HG03565 (cell line): Measurements from ENCODE around the gene ATP4B.

Source experiments
- ATAC-seq: cut with Tn5 transposase; IDR thresholded peaks from one replicate; pipeline ENCODE4 v1.9.1; 2021; ENCODE audit warnings: mild to moderate bottlenecking, moderate library complexity; ENCODE audit not compliant: unreplicated experiment

ATP4B gene

DNA sequence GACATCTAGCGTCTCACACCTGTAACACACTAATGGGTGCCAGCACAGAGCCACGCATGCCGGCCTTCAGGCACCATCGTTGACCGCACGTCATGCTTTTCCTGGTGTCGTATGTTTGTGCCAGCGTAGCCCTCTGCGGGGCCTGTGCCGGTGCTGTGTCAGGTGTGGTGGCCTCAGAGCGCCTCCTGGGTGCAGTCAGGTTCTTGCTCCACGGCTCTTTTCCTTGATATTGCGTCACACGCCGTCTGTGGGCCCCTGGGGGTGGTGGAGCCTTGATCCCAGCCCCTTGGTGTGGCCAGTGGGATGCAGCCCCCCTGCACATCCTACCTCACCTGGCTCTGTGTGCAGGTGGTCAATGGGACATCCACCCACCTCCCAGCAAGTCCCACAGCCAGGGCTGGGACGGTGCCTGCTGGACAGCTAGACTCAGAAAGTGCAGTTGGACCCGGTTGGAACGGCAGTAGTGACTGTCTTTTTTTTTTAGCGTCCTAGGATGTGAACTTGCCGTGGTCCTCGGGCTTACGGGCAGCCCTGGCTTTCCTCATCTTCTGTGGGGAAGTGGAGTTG is 48.9 kb downstream of the ATP4B start:
- no peak for ATAC-seq

DNA sequence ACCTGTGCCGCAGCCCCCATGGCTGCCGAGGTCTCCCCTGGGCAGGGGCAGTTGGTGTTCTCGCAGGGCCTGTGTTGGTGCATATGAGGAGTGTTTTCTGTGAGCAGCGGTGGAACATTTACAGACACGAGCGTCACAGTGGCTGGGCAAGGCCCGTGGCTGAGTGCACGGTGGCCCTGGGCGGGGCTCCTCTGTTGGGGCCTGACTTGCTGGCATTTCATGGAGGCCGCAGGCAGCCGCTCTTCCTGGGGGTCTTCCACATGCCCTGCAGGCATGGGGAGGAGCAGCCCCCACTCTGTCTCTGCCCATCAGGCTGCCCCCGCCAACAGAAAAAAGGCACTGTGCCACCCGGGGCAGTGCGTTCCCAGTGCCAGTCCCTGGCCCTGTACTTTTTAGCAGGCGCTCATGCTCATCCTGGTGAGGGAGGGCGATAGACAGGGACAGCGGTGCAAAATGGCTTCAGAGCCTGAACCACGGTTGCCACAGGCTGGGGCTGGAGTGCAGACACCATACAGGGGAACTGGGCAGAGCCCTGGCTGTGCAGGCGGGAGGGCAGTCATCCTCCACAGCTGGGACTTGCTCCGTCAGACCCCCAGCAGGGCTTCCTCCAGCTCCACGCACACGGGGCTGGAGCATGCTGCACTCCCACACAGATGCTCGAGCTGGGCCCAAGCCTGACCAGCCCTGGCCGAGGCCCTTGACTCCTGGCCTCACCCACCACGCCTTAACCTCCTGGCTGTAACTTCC is 49.9 kb downstream of the ATP4B start:
- no peak for ATAC-seq

DNA sequence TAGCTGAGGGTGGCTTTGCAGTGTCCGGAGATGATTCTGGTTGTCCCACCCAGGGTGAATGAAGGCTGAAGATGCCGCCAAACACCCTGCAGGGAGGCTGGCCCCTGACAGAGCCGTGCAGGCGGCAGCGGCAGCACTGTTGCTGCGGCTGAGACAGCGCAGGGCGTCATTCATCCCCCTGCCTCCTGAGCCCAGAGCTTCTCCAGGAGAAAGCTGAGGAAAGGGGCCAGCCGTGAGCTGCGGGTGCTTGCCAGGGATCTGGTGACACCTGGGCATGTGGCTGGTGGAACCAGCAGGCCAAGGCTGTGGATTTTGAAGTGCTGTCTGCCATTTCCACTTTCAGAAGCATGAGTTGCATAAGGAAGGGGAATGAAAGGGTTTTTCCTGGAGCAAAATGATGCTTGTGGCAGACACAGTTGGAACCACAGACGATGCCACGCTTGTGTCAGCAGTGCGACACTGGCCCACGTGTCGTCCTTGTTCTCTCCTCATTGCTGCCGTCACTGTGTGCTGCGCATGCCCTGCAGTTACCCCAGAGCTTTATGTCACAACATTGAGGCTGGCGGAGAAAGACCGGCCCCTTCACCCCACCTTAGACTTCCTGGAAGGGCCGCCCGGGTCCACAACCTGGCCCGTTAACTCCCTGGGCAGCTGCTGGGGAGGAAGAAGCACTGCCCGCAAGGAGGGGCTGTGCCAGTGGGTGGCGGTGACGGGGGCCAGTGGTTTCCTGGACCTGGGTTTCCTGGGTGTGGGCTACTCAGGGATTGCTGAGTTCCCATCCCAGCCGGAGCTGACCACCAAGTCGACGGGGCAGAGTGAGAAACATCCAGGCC is 50.7 kb downstream of the ATP4B start:
- ATAC-seq, result no peak

DNA sequence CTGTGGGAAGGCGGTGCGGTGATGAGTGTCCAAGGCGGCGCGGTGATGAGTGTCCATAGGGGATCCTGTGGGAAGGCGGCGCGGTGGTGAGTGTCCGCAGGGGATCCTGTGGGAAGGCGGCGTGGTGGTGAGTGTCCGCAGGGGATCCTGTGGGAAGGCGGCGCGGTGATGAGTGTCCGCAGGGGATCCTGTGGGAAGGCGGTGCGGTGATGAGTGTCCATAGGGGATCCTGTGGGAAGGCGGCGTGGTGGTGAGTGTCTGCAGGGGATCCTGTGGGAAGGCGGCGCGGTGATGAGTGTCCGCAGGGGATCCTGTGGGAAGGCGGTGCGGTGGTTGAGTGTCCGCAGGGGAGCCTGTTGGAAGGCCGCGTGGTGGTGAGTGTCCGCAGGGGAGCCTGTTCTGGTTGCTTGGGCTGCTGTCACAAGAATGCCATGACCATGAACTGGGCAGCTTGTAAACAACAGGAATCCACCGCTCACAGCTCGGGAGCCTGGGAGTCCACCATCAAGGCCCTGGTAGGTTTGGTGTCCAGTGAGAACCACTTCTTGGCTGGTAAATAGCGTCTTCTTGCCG is 52.0 kb downstream of the ATP4B start:
- no peak for ATAC-seq

DNA sequence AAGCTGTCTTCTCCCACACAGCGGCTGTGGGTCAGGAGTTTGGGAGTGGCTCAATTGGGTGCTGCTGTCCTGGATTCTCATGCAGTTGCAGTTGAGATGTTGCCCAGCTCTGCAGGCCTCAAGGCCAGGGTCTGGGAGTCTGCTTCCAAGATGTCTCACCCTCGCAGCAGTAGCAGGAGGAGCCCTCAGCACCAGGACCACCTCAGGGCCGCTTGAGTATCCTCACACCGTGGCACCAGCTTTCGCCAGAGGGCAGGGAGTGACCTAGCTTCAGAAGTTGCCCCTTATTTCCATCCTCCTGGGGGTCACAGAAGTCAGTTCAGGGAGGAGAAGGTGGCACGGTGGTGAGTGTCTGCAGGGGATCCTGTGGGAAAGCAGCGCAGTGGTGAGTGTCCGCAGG is 52.5 kb downstream of the ATP4B start:
- ATAC-seq, result no peak

DNA sequence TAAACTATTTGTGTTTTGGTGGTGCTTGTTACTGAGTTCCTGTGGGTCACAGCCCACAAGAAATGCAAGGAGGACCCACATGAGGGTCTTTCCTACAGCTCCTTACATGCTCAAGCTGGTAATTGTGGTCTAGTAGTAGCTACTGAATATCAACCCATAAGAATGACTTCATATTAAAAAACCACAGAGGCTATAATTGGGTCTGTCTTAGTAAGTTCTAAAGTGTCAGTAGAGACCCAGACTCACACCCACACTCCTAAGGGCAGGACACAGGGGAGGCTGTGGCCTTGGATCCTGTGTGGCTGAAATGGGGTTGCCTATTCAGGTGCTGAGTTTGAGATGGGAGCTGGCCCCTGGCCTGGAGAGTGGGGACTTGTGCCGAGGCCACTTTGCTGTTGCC is 53.8 kb downstream of the ATP4B start:
- peak; percentile 79 for ATAC-seq

DNA sequence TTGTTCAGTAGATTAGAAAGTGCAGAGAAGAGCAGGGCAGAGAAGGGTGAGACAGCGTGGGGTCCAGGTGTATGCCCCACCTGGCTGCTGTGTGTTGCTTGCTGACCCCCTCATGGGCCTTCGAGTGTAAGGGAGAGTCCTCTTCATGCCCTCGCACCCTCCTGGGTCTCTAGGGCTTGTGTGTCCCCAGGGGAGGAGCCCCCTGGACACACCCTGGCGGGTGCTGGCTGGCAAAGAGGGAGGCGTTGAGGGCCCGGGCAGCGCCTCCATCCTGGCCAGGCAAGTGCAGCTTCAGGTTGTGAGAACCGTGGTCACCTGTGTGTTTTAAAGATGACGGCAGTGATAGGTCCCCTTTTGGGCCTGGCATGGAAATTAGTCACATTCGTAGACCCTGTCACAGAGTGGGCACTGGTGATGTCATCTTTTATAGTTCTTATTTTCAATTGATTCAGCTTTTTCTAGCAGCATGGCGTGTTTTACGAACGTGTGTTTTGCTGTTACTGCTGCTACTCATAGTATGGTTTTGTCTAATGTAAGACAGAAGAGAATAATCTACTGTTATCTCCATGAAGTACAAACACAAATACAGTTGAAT is 54.8 kb downstream of the ATP4B start:
- no peak for ATAC-seq

DNA sequence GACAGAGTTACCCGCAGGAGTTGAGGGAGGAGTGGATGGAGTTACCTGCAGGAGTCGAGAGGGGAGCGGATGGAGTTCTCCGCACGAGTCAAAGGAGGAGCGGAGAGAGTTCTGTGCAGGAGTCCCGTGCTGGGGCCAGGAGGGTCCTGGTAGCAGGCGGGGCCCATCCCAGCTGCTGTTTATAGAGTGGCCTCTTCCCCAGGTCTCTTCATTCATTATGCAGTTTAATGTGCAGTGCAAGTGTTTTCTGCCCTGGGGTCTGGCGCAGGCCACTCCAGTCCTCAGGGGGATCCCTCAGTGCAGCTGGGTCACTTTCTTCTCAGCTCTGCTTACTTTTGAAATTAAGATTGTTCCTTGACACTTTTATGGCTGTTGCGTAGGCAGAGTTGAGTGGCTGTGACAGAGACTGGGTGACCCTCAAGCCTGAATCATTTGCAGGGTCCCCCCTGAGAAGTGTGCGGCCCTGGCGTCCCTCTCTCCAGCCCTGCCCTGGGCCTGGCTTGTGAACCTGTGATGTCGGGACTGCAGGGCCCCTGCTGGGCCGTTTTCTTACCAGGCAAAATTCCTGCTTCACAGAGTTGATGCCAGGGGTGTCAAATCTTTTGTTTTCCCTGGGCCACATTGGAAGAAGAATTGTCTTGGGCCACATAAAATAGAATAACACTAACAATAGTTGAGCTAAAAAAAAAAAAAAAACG is 55.6 kb downstream of the ATP4B start:
- ATAC-seq, result no peak

DNA sequence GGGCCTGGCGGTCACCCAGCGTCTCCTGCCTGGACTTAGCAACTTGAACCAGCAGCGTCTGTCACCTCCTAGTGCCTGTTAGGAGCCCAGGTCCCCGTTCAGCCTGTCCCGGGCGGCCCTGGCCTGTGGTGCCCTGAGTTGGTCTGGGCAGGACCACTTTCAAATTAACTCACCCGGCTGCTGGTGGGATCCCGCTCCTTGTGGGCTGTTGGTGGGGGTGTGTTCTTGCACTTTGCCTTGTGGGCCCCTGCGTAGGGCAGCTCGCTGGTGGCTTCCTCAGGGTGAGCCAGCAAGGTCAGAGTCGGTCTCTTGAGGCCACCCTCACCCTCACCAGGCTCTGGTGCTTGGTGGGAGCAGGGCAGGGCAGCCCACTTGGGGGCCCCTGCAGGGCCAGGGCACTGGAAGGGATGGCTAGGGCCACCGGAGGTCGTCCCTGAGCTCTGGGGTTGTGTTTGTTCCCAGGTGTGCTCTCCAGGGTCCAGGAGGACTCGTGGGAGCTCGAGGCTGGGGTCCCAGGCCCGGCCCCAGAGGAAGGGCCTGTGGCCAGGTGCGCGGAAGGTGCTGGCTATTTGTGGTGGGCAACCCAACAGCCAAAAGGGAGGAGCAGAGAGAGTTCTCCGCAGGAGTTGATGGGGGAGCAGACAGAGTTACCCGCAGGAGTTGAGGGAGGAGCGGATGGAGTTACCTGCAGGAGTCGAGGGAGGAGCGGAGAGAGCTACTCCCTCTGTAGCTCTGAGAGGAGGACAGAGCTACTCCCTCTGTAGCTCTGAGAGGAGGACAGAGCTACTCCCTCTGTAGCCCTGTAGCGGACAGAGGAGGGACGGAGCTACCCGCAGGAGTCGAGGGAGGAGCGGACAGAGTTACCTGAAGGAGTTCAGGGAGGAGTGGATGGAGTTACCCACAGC is 56.6 kb downstream of the ATP4B start:
- ATAC-seq, result no peak

DNA sequence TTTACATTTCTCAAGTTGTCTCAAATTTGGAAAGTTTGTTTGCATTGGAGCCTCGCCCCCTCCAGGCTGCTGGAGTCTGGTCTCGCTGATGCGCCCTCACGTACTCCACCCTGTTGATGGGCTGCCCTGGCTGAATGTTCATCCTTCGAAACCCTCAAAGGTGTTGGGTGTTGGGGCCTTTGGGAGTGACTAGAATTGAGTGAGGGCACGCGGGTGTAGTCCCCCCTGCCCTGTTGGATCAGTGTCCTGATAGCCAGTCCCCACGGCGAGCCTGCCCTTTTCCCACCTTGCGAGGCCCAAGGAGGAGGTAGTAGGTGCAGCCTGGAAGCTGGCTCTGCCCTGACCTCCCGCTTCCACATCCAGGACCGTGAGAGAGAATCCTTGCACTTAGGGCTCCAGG is 58.6 kb downstream of the ATP4B start:
- ATAC-seq, result no peak
